K562 (cell line): ENCODE measurements around the gene CASKIN2. TPM values are rescaled to one million over a fixed set of nuclear protein-coding genes. Genes with fewer than 3 reads are reported as not detected.
A peak's percentile ranks its signal among the peaks of the same experiment; 100 is the strongest.

ENCODE experiments used
- ARID3A ChIP-seq: IDR thresholded peaks from 2 replicates; pipeline ENCODE4 v1.6.1; 2012; ENCODE audit warnings: low read depth, low read length, improper control_type of control experiment, borderline replicate concordance
- BRD9 ChIP-seq: fragments of 450-650 bp; IDR thresholded peaks from 2 replicates; pipeline ENCODE4 v1.6.1; 2018; ENCODE audit warnings: low read depth; ENCODE audit not compliant: partially characterized antibody
- E2F4 ChIP-seq: sonication (generic); formaldehyde crosslinking; IDR thresholded peaks from 2 replicates; pipeline ENCODE4 v1.8.0; 2022; ENCODE audit warnings: mild to moderate bottlenecking, low read depth, missing genetic modification reagents
- HNRNPUL1 ChIP-seq: fragments of 200-400 bp; formaldehyde crosslinking; IDR thresholded peaks from 2 replicates; pipeline ENCODE4 v1.6.1; 2017; ENCODE audit warnings: low read length
- KHSRP ChIP-seq: fragments of 450-650 bp; IDR thresholded peaks from 2 replicates; pipeline ENCODE4 v1.6.1; 2017
- MBD2 ChIP-seq: sonication (generic); IDR thresholded peaks from 2 replicates; pipeline ENCODE4 v1.6.1; 2016; ENCODE audit warnings: low read depth, borderline replicate concordance
- MYBL2 ChIP-seq, 2 experiments: fragments of 450-650 bp in 1 of 2; sonication (generic) in 1 of 2; formaldehyde crosslinking in 1 of 2; IDR thresholded peaks; 2 replicates each; pipeline versions ENCODE4 v1.6.1 to v1.8.1; 2017 to 2022; ENCODE audit warnings: borderline replicate concordance in 1 of 2, inconsistent platforms in 1 of 2, low read depth in 1 of 2, mild to moderate bottlenecking in 1 of 2, missing genetic modification reagents in 1 of 2, moderate library complexity in 1 of 2
- OTX1 ChIP-seq: fragments of 450-650 bp; formaldehyde crosslinking; IDR thresholded peaks from 2 replicates; pipeline ENCODE4 v1.4.0; 2022; ENCODE audit warnings: mild to moderate bottlenecking
- PCBP1 ChIP-seq: fragments of 200-400 bp; formaldehyde crosslinking; IDR thresholded peaks from 2 replicates; pipeline ENCODE4 v1.6.1; 2018; ENCODE audit warnings: mild to moderate bottlenecking, low read depth, low read length; ENCODE audit not compliant: poor library complexity, severe bottlenecking
- PHF21A ChIP-seq: fragments of 450-650 bp; IDR thresholded peaks from 2 replicates; pipeline ENCODE4 v1.6.1; 2017; ENCODE audit warnings: low read depth, borderline replicate concordance
- SAFB ChIP-seq: fragments of 200-400 bp; formaldehyde crosslinking; IDR thresholded peaks from 2 replicates; pipeline ENCODE4 v1.6.1; 2017; ENCODE audit warnings: low read depth, low read length, borderline replicate concordance
- TAF15 ChIP-seq: fragments of 200-400 bp; formaldehyde crosslinking; IDR thresholded peaks from 2 replicates; pipeline ENCODE4 v1.6.1; 2017; ENCODE audit warnings: mild to moderate bottlenecking, low read depth, low read length, moderate library complexity
- TAL1 ChIP-seq: fragments of 450-650 bp; IDR thresholded peaks from 2 replicates; pipeline ENCODE4 v1.6.1; 2016; ENCODE audit warnings: mild to moderate bottlenecking
- TGIF2 ChIP-seq: sonication (generic); formaldehyde crosslinking; IDR thresholded peaks from 2 replicates; pipeline ENCODE4 v1.8.1; 2022; ENCODE audit warnings: mild to moderate bottlenecking, missing genetic modification reagents, moderate library complexity
- ZC3H11A ChIP-seq: IDR thresholded peaks from 2 replicates; pipeline ENCODE4 v1.6.1; 2012; ENCODE audit warnings: low read depth, low read length, improper control_type of control experiment
- ZKSCAN1 ChIP-seq: fragments of 150-350 bp; IDR thresholded peaks from 2 replicates; pipeline ENCODE4 v1.6.1; 2016; ENCODE audit warnings: low read depth, low read length
- ZNF407 ChIP-seq: fragments of 450-650 bp; IDR thresholded peaks from 2 replicates; pipeline ENCODE4 v1.6.1; 2016; ENCODE audit warnings: low read depth
- ZNF695 ChIP-seq: fragments of 450-650 bp; formaldehyde crosslinking; IDR thresholded peaks from 2 replicates; pipeline ENCODE4 v1.4.0; 2020; ENCODE audit warnings: mild to moderate bottlenecking, moderate library complexity
- polyA plus RNA-seq, 8 experiments: library from polyadenylated mRNA; depleted of rRNA in 4 of 8; stranded (reverse) in 5 of 8; unstranded in 3 of 8; fragments of >200 nt; fragmentation: Nextera tagmentation in 2 of 8; fragmentation: Illumina TruSeq in 1 of 8; extraction: Ambion mirVana in 2 of 8; extraction: Trizol in 1 of 8; gene quantifications; 2 replicates each; pipeline versions ENCODE4 v1.2.1 to v1.2.3, GENCODE V29; 2011 to 2014; ENCODE audit warnings: inconsistent platforms in 1 of 8, missing spikeins in 1 of 8
- total RNA-seq, 7 experiments: library from RNA; depleted of rRNA in 6 of 7; stranded (reverse); fragments of >200 nt in 6 of 7; fragmentation: Illumina TruSeq in 2 of 7; extraction: Trizol in 2 of 7; gene quantifications; 2 replicates each; pipeline versions ENCODE4 v1.2.1 to v1.2.3, GENCODE V29; 2011 to 2021; ENCODE audit warnings: low replicate concordance in 1 of 7

CASKIN2 gene
- total and polyA plus RNA-seq, 9 of the 15 experiments (the other 6 are each of a cell fraction or from before 2014, with no cell fraction given): 0.01 to 12.2 (median 2.1) TPM

GRCh38 chr17:75456417-75457046, 58.8 kb downstream of the CASKIN2 start, which contains the start of gene TMEM94 (continued):
- TF ChIP-seq E2F4: no peak
- TF ChIP-seq ZKSCAN1: no peak; the same call in 1 of the 2 replicates
- TF ChIP-seq MBD2: peak; percentile 100
- no peak for TF ChIP-seq ZNF695 (CRISPR knock-in tag)
- TF ChIP-seq PCBP1: peak; percentile 88
- TF ChIP-seq TAL1: 0 out of 2 replicates have a peak, but pooled peaks have one; percentile 3
- TF ChIP-seq TGIF2 (CRISPR knock-in tag): no peak
- TF ChIP-seq PHF21A: no peak
- TF ChIP-seq BRD9: no peak
- no peak; the same call in 1 of the 2 replicates for TF ChIP-seq ZC3H11A
- TF ChIP-seq HNRNPUL1: no peak
- no peak for TF ChIP-seq SAFB
- TF ChIP-seq ZNF407: no peak
- TF ChIP-seq KHSRP: no peak
- no peak for TF ChIP-seq MYBL2 (IDR thresholded peaks at IDR 0.05; ENCODE audit: low read depth)
- no peak for TF ChIP-seq MYBL2 (CRISPR knock-in tag; IDR thresholded peaks at IDR 0.05; ENCODE audit: borderline replicate concordance)
- no peak for TF ChIP-seq ARID3A
- no peak for TF ChIP-seq TAF15
- no peak for TF ChIP-seq OTX1 (CRISPR knock-in tag)
